ENCODE data around the gene KANSL3. TPM values are rescaled to one million over a fixed set of nuclear protein-coding genes. Genes with fewer than 3 reads are reported as not detected.
"Not testable (repeated sequence)": the region's sequence is repeated elsewhere in the genome, so short reads cannot be mapped to it uniquely, and the experiment has no call there.

Gene KANSL3
- polyA plus RNA-seq, 5 donors: 49.9 to 59.6 (median 52.6) TPM

DNA sequence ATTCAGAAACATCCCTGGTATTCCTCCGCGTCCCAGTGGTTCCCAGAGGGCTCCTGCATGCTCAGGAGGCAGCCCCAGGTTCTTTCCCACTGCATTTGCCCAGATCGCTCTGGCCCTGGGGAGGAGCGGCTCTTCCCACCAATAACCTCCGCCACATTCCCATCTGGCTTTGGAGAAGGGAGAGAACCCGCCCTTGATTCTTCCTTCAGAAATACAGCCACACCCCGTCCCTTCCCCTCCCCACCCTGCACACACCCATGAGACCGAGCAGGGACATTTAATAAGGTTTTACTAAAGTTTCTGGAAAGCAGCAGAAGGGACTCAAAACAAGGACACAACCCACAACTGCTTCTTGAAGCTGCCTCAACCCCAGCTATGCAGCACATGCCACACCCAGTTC, 79.6 kb downstream of the KANSL3 start:
- no peak for DNase-seq

- no peak for DNase-seq
Observed at GRCh38 chr2:96558061-96558460, 80.1 kb downstream of the KANSL3 start.

DNA sequence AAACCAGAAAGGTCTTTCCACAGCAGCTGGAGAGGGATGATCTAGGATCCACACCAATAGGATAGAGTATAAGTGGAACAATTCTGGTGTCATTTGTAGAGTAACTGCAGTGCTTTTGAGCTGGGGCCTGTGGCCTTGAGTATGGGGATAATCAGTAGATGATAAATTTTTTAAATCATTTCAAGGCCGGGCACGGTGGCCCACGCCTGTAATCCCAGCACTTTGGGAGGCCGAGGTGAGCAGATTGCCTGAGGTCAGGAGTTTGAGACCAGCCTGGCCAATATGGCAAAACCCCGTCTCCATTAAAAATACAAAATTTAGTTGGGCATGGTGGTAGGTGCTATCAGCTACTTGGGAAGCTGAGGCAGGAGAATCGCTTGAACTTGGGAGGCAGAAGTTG, 80.7 kb downstream of the KANSL3 start:
- DNase-seq: not testable (repeated sequence)

- no peak for DNase-seq
Observed at GRCh38 chr2:96556441-96557330, 81.4 kb downstream of the KANSL3 start.

GRCh38 chr2:96555146-96555610, 82.9 kb downstream of the KANSL3 start:
- DNase-seq: no peak

GRCh38 chr2:96554293-96555145, 83.6 kb downstream of the KANSL3 start:
- peak in 1 of 2 donors; percentile 53 for DNase-seq

- not testable (repeated sequence) for DNase-seq
Observed at GRCh38 chr2:96553957-96554292, 84.2 kb downstream of the KANSL3 start.

DNA sequence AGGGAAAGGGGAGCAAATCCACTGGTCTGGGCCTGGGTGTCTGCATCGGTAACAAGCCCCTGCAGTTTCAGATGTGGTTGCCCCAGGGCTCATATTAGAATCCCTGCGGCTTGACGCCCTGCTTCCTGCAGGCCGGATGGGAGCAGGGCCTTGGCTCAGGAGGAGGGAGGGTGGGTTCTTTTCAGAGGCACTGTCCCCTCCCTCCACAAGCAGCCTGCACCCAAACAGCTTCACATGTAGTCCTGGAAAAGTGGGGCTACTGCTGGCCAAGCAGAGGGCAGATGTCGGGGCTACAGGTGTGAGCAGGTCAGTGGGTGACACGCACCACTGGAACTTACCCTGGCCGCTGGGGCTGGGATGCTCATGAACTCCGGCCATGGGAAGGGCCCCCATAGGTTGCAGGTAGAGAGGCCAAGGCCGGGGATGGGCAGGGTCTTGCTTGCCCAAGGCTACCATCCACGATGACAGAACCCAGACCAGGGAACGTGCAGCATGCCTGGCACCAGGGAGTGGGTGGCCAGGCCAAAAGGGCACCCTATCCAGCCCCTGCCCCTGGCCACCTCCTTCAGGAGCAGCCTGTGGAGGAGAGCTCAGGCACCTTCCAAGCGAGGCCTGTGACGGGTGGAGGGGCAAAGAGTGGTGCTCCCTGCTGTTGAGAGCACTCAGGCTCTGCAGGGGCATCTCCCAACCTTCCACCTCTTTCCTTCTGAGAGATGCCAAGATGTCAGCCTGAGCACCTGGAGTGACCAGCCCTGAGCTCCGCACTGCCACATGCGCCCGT, 84.7 kb downstream of the KANSL3 start:
- no peak for DNase-seq

DNA sequence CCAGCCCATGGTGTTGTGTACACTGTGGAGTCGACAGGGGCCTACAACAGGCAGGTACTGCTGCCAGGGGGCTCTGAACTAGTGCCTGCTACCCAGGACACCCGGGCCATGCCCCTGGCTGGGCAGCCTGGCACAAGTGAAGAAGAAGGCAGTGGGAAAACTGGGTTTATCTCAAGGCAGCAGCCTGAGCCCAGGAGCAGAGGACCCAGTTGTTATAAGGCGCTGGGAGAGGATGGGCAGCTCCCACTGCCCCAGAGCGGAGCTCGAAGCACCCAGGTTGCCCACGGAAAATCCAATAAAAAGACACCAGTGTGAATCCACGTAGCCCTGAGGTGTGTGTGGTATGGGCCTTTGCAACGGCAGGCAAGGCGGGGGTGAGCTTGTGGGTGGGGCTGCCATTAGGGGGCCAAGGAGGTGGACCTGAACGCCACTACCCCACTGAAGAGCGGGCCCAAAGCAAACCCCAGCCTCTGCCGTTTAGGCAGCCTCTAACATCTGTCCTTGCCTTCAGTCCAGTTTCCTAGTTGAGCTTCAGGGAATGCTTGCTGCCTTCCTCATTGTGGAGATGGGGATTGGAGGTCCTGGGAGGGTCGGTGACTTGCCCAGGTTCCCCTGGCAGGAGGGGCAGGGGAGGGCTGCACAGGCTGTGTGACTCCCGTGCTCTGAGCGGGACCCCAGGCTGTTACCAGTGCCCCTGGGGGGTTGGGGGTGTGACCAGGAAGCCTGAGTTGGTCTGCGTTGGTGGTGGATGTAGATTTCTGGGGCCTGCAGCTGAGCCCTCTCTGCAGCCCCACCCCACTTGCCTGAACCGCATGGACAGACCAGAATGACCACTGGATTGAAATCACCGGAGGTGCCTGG, 85.6 kb downstream of the KANSL3 start:
- DNase-seq: no peak

GRCh38 chr2:96551605-96552314, 86.4 kb downstream of the KANSL3 start:
- no peak for DNase-seq

DNA sequence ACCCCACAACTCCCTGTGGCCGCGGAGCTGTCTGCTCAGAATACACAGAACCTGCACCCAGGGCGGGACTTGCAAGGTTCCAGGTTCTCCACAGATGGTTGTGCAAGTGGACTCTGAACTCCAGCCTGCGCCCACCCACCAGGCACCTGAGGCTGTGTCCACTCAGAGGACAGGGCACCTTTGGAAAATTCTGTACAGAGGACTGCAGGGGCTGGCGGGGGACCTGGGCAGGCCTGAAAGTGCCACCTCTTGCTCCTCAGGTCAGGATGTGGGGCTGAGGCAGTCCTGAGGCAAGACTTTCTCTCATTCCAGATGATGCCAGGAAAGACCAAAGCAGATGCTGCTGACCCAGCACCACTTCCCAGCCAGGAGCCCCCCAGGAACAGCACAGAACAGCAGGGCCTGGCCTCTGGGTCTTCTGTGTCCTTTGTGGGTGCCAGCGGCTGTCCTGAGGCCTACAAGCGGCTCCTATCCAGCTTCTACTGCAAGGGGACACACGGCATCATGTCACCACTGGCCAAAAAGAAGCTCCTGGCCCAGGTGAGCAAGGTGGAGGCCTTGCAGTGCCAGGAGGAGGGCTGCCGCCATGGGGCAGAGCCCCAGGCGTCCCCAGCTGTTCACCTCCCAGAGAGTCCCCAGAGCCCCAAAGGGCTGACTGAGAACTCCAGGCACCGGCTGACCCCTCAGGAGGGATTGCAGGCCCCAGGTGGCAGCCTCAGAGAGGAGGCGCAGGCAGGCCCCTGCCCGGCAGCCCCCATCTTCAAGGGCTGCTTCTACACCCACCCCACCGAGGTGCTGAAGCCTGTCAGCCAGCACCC, 87.1 kb downstream of the KANSL3 start:
- DNase-seq: no peak

GRCh38 chr2:96549967-96550786, 87.9 kb downstream of the KANSL3 start:
- no peak for DNase-seq

GRCh38 chr2:96549466-96549785, 88.7 kb downstream of the KANSL3 start:
- DNase-seq: no peak

DNA sequence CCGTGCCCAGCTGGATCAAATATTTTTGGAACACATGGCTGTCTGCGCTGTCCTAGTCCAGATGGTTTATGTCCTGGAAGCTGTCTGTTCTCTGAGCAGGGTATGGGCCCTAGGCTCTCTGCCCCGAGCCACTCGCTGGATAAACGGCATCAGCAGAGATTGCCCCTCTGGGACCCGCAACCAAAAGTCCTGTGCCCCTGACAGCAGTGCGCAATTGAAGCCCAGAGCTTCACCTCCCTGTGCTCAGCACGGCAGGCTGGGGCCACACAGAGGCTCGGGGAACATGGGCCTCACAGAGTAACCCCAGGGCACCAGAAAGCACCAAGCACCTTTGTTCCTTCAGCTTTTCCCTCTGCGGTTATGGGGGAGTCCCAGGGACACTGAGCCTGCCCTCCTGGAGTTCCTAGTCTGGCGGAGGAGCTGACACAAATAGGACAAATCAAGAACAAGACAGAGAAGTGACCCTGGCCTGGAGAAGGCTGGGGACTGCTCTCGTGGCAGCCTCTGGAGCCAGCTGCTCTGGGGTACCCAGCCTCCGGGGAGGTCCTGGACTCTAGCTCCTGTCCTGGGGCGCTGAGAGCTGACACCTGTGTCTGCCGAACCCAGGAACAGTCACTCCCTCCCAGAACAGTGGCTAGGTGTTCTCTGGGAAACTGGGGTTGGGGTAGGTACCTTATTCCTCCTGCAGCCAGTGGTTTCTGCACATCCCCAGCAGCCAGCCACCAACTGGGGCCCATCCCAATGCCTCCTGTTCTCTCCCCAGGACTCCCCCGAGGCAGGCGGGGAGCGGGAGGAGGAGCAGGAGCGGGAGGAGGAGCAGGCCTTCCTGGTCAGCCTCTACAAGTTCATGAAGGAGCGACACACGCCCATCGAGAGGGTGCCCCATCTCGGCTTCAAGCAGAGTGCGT, 89.3 kb downstream of the KANSL3 start:
- no peak for DNase-seq

DNA sequence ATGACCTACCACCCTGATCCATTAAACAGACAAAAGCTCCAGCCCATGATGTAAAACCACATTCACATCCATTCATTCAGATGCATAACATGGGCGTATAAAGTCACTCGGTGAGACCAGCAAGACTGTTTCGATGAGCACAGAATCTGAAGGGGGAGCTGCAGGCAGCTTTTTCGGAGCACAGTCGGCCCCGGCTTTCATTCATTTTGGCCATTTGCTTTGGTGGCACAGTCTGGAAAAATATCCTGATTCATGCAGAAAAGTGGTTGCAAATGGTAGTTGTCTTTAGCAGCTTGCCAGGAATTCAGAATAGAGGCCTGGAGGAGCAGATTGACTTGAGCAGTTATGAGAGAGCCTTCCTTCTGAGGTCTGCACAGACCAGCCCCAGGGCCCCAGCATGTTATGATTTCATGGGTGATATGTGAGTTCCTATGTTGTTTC, 90.4 kb downstream of the KANSL3 start:
- DNase-seq: no peak

DNA sequence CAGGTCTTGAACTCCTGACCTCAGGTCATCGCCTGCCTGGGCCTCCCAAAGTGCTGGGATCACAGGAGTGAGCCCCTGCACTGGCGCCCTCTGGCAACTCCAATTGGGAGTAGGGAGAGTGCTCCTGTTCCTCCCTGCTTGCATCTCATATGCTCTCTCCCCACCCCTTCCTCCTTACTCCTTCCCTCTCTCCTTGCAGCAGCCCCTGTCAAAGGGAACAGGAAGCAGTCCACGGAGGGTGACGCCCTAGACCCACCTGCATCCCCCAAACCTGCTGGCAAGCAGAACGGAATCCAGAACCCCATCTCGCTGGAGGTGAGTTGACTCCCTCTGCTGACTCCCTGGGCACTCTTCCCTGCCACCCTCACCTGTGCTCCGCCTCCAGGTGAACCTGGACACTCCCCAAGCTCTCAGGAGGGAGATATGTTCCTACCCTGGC, 90.9 kb downstream of the KANSL3 start:
- DNase-seq: no peak

DNA sequence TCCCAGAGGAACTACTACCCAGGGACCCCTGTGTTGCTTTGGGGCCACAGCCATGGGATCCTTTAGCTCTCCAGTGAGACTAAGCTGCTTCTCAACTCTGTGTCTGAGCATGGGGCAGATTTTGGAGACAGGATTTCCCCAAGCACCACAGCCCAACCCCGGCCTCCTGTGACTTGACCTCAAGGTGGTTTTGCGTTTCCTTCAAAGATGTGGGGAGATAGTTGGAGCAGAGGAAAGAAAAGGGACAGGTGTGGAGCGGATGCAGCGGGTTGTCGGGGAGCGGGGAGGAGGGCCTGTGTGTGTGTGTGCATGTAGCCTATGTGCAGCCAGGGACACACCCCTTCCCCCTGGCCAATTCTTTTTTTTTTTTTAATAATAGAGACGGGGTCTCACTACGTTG, 91.3 kb downstream of the KANSL3 start:
- no peak for DNase-seq

Measured in right lung (tissue), 5 donors.